NCI-H345 treated with DMSO at 0.1 percent for 48 hours (cell line): Measurements from ENCODE around the gene STAB1.
"Not testable (repeated sequence)": the region's sequence is repeated elsewhere in the genome, so short reads cannot be mapped to it uniquely, and the experiment has no call there.

Experiments used
- DNase-seq: peaks from one replicate; lab custom pipeline; 2025; ENCODE audit not compliant: unreplicated experiment; lab: John Stamatoyannopoulos, UW

Gene STAB1

DNA sequence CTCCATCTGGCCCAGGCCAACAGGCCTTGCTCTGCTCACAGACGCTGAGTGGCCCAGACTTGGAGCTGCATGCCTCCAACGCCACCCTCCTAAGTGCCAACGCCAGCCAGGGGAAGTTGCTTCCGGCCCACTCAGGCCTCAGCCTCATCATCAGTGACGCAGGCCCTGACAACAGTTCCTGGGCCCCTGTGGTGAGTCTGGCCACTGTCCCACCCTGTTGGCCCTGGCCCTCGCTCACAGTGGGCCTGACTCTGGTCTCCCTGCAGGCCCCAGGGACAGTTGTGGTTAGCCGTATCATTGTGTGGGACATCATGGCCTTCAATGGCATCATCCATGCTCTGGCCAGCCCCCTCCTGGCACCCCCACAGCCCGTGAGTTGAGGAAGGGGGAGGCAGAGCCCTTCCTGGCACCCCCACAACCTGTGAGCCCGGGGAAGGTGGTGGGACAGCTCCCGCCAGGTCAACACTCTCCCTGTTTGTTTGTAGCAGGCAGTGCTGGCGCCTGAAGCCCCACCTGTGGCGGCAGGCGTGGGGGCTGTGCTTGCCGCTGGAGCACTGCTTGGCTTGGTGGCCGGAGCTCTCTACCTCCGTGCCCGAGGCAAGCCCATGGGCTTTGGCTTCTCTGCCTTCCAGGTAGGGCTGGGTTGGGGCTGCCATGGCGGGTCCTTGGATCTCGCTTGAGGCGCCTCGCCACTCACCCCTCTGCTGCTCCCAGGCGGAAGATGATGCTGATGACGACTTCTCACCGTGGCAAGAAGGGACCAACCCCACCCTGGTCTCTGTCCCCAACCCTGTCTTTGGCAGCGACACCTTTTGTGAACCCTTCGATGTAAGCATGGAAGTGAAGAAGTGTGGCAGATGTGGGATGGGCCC is 28.5 kb downstream of the STAB1 start:
- DNase-seq, result no peak

DNA sequence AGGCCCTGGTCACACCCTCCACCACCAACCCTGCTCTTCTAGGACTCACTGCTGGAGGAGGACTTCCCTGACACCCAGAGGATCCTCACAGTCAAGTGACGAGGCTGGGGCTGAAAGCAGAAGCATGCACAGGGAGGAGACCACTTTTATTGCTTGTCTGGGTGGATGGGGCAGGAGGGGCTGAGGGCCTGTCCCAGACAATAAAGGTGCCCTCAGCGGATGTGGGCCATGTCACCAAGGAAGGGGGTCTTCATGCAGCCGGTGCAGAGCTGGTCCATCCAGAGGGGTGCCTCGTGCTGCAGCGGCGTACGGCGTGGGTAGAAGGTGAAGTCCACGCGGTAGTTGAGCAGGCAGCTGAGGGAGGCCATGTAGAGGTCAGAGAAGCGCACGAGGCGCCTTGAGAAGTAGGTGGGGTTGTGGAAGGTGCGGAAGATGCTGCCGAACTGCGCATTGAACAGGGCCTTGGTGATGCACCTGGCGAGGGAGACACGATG is 29.2 kb downstream of the STAB1 start:
- DNase-seq, result no peak

DNA sequence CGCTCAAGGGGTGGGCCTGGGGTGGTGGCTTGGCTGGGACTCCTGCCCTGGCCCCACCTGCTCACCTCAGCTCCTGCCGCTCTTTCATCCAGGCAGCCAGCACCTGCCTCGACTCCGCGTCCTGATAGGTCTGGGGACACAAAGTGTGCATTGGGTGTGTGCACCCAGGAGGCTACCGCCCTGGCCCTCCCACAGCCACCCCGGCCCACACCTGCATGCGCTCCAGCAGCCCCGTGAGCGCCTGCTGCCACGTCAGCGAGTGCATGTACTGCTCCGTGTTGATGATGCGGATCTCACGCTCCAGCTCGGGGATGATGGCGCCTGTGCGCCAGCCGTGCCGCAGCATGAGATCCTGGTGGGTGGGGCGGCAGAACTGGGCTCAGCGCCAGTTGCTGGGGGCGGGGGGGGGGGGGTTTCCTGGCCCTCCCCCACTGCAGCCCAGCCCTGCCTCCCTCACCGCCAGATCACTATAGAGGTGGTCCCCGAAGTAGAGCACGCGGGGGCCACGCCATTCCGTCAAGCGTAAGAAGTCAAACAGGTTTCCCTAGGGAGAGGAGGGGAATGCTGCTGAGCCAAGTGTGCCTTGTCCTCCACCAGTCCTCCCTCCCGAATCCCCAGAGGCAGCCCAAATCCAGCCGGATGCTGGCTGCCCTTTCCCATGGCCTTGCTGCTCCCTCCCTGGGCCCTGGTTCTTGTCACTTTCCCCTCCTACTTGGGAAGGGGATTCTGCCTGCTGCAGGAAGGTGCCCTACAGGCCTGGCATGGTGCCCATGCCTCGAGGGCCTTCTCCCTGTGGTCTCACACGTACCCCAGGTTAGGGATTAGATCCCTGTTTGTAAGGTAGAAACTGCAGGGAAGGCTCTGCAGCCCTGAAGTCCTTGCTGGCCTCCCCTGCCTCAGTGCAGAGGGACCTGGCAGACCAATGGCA is 29.9 kb downstream of the STAB1 start:
- peak; percentile 64 for DNase-seq

DNA sequence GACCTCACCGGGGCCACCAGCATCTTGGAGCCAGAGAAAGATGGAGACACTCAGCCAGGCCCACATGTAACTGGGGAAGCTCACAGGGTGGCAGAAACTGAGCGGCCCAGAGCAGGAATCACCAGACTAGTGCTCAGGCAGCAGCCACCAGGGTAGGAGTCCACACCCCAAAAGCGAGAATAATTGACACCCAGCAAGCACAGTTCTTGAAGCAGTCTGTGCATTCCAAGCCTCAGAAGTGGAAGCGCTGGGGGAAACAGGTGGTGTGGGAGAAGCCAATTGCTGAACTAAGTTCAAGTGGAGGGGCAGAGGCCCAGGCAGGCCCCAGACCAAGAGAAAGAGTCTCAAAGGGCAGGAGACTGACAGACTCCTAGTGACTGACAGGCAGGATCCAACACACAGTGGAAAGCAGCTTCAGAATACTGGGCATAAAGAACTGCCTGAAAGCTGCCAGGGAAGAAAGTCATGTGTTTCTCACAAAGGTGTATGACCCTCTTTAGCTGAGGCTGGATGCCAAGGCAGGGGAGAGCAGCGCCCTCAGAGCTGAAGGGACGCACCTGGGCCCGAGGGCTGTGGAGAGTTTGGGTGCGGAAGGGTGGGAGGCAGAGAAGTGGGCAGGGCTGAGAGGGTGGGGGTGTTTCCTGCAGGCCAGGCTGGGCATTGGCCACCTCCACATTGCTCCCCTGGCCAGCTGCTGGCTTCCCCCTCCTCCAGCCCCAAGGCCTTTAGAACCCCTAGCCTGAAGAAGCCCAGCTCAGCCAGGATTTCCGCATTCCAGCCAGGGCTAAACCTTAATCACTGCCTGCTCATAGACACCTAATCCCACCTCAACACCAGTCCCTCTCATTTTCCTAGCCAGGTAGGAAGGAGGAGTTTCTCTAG is 30.8 kb downstream of the STAB1 start:
- no peak for DNase-seq

DNA sequence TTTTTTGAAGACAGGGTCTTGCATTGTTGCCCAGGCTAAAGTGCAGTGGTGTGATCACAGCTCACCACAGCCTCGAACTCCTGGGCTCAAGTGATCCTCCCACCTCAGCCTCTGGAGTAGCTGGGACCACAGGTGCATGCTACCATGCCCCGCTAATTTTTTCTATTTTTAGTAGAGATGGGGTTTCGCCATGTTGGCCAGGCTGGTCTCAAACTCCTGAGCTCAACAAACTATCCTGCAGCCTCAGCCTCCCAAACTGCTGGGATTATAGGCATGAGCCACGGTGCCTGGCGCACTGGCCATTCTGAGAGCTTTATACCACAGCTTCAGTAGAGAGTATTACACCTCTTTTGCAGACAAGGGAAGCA is 31.5 kb downstream of the STAB1 start:
- not testable (repeated sequence) for DNase-seq

DNA sequence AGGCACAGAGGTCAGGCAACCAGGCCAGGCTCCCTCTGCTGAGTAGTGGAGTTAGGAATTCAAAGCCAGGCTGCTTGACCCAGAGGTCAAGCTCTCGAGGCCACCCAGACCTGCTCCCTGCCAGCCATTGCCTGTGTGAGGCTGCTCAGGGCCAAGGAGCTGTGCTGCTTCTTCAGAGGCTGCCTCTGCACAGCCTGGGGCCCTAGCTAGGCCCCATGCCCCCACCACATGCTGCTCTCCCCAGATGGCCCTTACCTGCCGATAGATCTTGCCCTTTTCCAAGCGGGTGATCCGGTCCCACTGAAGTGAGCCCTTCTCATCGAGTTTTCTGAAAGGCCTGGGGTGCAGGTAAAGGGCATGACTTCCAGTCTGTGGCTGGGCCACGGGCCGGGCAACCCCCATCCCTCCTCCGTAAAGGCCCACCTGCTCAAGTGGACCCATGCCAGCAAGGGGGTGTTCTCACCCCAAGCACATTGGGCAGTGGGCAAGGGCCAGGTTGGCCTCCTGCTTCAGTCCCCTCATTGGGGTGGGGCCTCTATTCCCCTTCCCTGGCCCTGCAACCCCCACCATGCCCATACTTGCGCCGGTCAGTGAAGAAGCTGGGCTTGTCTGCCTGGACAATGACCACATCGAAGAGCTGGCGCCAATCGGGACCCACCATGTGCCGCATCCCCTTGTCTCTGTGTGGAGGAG is 32.0 kb downstream of the STAB1 start:
- no peak for DNase-seq

DNA sequence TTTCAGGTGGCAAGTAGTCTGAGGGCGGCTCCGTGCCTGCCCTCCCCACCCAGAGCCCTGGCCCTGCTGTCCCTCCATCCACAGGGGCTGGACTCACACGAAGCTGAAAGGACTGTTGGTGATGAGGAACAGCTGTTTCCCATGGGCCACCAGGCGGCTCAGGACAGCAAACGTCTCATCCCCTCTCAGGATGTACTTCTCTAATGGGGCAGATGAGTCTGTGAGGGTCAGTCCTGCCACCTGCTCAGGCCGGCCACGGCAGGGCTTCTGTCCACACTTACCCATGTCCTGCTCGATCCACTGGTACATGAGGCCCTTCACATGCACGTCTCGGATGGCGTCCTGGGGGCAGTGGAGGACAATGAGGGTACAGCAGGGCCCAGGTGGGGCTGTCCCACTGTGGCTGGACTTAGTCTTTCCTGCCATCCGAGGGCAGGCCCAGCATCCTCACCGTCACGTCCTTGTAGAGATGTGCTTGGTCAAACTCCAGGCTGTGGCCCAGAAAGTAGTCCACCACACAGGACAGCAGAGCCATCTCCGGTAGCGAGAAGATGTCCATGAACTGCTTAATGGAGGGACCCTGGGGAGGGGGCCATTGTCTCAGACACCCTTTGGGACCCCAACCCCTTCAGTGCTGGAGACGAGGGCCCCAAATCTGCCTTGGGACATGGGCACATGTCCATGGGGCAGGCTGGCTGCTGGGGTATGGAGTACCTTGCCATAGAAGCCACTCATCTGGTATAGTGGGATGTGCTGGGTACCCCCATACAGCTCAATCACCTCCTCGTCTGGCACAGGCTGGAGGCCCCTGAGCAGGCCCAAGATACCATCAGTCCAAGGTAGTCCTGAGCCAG is 32.8 kb downstream of the STAB1 start:
- DNase-seq, result no peak

DNA sequence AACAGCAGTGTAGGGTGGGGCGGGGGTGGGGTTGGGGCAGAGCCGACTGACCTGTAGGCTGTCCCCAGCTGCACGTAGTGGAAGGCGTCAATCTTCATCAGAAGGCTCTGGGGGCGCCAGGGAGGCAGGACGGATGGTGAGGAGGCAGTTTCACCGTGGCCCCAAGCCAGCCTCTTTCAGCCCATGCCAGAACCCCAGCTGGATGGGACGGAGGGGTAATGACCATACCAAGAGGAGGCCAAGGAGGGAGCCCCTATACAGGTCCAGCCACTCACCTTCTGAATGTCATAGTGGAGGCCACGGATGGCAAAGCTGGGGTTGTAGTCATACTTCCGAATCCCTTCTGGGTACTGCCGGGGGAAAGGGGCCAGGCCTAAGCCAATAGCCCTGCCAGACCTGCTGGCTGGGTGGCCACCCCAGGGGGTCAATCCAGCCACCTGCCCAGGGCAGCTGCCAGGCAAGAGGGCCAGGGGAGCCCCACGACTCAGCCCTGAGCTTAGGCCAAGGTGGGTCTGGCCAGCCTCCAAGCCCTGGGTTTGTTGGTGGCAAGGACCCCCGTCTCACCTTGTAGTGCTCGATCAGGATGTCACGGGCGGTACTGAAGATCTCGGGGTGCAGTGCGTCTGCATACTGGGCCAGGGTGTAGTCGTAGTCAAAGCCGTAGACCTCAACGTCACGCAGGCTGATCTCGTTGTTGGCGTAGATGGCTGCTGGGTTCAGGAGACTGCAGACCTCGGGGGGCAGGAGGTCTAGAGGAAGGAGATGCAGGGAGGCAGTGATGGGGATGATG is 33.6 kb downstream of the STAB1 start:
- no peak for DNase-seq

DNA sequence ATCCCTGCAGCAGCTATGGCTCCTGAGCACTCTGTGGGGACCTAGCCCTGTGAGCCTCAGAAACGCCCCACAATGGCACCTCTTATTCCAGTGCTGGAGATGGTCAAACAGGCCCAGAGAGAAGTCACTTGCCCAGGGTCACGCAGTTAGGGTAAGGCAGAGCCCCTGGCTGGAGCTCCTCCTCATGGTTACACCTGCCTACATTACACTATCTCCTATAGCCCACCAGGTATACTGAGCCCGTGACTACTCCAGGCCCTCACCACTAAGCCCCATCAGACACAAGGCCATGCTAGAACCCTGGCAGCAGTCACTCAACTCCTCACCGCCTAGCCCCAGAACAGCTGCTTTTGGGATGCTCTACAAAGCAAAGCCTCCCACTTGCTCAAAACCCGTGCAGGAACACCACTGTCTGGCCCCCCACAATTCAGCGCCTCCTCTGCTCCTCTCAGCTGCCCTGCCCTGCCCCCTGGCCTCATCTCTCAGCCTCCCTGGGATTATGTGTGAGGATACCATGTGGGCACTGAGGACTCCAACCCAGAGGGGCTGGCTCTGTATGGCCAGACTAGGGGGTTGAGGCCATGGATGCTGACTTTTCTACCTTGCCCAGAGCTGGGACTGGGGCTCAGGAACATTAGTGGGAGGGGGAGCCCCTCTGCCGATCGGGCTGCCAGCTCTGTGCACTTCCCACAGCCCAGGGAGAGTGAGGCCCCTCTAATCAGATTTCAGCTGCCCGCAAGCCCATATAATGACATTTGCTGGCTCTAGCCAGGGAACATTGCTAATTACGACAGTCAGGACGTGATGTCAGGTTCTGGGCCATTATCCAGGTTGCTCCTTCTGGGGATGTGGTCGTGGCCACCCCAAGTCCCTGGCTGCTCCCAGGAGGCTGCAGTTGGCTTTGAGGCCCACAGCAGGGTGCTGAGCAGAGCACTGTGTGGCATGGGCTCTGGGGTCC is 34.5 kb downstream of the STAB1 start:
- DNase-seq, result no peak

DNA sequence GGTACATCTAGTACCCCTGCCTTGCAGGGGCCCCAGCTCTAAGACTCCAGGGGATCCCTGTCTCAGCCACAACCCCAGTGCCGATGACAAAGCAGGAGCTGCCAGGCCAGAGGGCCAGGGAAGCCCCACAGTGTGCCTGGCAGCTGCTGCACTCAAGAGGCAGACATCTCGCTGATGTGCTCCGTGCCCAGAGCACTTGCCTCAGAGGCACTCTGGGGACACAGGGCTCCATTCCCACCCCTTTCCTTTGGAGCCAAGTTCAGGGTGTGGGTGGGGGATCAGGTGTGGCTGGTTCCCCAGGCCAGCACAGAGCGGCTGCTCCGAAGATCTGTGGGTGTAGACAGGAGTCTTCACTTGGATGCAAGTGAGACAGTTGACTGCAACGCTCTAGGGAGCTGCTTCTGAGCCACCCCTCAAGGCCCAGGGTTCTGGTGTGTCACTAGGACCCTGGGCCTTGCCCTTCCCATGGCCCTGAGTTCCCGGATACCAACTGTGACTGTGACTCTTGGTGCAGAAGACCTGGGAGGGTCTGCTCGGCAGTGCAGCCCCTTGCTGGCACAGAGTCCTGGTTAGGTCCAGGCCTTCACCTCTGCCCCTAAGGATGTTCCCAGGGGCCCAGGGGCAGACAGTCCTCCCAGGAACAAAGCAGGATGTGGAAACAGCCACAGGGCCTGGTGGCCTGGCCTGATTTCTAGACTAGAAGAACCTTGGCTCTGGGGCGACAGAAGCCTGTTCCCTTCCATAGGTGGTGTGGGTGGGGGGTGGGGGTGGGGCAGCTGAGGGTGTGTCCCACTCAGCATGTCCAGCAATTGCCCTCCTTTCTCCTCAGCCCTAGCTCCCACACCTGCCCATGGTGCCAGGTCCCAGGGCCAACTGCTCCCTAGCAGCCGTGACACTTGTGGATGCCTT is 36.0 kb downstream of the STAB1 start:
- no peak for DNase-seq

DNA sequence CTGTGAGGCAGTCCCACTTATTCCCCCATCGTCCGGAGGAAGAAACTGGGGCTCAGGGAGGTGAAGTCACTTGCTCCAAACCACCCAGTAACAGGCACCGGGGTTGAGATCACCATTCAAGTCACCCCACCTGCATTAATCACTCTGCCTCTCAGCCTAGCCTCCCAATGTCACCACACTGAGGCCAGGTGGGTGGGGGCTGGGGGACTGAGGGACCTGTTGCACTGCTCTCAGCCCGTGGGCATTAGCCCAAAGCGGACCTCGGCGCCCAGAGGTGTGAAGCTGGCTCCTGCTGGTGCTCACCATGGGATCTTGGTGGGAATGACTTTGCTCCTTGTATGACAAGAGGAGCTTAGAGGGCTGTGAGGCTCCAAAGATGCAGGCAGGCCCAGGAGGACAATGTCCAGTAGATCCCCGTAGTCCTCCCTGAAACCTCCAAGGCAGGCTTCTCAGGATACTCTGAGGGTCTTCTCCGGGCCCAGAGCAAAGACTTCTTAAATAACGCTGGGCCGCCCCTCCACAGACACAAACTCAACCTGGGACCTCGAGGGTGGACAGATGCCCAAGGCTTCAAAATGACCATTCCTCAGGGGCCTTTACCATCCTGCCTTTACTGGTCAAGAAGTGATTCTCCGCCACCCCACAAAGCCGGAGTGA is 36.9 kb downstream of the STAB1 start:
- DNase-seq, result no peak

DNA sequence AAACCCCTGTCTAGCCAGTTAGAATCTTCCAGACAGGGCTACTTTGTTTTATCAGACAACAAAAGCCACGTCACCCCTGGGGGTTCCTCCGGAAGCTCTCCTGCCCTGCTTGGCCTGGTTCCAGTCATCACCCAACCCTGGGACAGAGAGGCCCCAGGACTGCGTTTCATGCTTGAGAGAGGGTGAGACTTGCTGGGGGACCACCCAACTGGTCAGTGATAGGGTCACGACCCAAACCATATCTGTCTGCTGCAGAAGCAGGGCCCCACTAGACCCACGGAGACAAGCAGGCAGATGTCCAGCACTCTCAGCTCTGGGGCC is 37.3 kb downstream of the STAB1 start:
- no peak for DNase-seq

DNA sequence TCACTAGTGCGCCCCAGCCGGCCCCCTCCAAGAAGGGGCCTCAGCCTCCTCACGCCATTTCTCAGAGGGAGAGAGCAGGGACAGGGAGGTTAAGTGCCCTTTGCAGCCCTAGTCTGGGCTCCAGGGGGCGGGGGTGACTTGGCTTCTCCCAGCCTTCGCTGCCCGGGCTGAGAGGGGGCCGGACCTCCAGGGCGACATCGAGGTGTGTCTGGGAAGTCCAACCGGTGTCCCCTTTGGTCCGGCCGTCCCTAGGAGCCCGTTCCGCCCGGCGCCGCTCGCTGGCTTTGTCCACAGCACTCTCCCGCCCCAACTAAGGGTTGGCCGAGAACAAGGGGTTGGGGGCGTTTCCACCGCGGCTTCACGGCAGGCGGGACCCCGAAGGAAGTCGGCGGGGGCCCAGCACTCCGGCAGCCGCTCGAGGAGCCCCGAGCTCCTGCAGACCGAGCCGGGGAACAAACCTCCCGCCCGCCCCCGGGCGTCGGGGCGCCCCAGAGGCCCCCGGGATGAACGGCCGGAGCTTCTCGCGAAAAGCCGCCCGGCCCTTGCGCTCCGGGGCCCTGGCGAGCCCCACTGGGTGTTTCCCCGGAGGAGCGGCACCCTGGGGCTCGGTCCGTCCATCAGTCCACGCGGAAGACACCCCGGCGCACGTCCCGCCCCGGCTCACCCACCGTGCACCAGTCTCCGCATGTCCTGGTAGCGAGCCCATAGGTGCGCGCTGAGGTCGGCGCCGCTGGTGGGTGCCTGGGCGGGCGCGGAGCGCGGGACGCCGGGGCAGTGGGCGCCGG is 37.9 kb downstream of the STAB1 start:
- no peak for DNase-seq

DNA sequence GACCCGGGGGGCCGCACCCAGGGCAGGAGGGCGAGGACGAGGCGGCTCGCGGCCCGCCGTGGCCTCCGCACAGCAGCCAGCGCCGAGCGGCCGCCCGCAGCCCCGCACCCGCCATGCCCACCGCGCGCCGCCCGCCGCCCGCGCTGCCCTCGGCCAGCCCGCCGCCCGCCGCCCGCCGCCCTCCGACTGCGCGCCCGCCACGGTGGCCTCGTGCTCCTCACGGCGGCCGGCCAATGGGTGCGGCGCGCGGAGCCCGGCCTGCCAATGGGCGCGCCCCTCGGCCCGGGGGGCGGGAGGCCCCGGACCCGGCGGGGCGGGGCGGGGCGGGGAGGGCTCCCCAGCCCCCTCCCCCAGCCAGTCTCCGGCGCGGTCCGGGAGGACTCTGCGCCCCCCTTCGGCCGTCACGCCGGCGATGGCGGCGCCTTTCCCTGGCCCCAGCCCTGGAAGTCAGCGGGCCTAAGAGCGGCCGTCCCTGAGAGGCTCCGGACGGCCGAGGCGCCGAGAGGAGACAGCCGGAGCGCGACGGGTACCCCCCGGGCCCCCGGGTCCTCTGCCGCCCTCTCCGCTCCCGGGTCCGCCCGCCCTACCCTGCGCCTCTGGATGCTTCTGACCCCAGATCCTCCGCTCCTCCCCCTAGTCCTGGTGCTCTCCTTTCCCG is 38.6 kb downstream of the STAB1 start, which contains the start of gene NT5DC2:
TSS of gene NT5DC2 (minus strand) at position 235 of the 658 bp plus-strand sequence. CDS start at position 115, 120 bp downstream.
- peak; percentile 43 for DNase-seq
